ENCODE results near the gene TTC29. TPM values are rescaled to one million over a fixed set of nuclear protein-coding genes. Genes with fewer than 3 reads are reported as not detected.

Gene TTC29
- total RNA-seq, 1 donor from 2014 or later, result 0.16 TPM

GRCh38 chr4:146847345-146847744, 98.3 kb downstream of the TTC29 start:
- Mint-ChIP-seq H3K4me3 (ENCODE audit: unreplicated experiment) (no peak overlapping the region), H3K27ac (ENCODE audit: unreplicated experiment) (no peak overlapping the region), H3K9me3 (ENCODE audit: unreplicated experiment) (no peaks in the 10 kb centered on the region), H3K36me3 (ENCODE audit: unreplicated experiment) (no peaks in the 10 kb centered on the region), H3K27me3 (ENCODE audit: unreplicated experiment) (peaks cover 15% of the 10 kb centered on the region), H3K4me1 (ENCODE audit: unreplicated experiment) (no peaks in the 10 kb centered on the region)
- no peak for TF ChIP-seq CTCF (IDR thresholded peaks at IDR 0.05)
- no peak for DNase-seq (ENCODE audit: extremely low spot score, unreplicated experiment)

- Mint-ChIP-seq H3K27ac (ENCODE audit: unreplicated experiment) (no peak overlapping the region), H3K4me1 (ENCODE audit: unreplicated experiment) (no peaks in the 10 kb centered on the region), H3K4me3 (ENCODE audit: unreplicated experiment) (no peak overlapping the region), H3K9me3 (ENCODE audit: unreplicated experiment) (no peaks in the 10 kb centered on the region), H3K36me3 (ENCODE audit: unreplicated experiment) (no peaks in the 10 kb centered on the region), H3K27me3 (ENCODE audit: unreplicated experiment) (peaks cover 10% of the 10 kb centered on the region)
- DNase-seq (ENCODE audit: extremely low spot score, unreplicated experiment), result no peak
- no peak for TF ChIP-seq CTCF (IDR thresholded peaks at IDR 0.05)
Observed at GRCh38 chr4:146846882-146847281, 98.8 kb downstream of the TTC29 start.

GRCh38 chr4:146844761-146845160, 100.9 kb downstream of the TTC29 start:
- H3K27ac Mint-ChIP-seq (ENCODE audit: unreplicated experiment), result no peak overlapping the region
- H3K4me1 Mint-ChIP-seq (ENCODE audit: unreplicated experiment), result no peaks in the 10 kb centered on the region
- peaks cover 20% of the 10 kb centered on the region for H3K27me3 Mint-ChIP-seq (ENCODE audit: unreplicated experiment)

GRCh38 chr4:146842876-146843275, 102.8 kb downstream of the TTC29 start:
- TF ChIP-seq CTCF (IDR thresholded peaks at IDR 0.05), result no peak
- no peaks in the 10 kb centered on the region for H3K9me3 Mint-ChIP-seq (ENCODE audit: unreplicated experiment)
- no peak overlapping the region for H3K27ac Mint-ChIP-seq (ENCODE audit: unreplicated experiment)
- no peak for DNase-seq (ENCODE audit: extremely low spot score, unreplicated experiment)
- peaks cover 25% of the 10 kb centered on the region for H3K27me3 Mint-ChIP-seq (ENCODE audit: unreplicated experiment)
- H3K4me3 Mint-ChIP-seq (ENCODE audit: unreplicated experiment), result no peak overlapping the region
- H3K36me3 Mint-ChIP-seq (ENCODE audit: unreplicated experiment), result no peaks in the 10 kb centered on the region
- no peaks in the 10 kb centered on the region for H3K4me1 Mint-ChIP-seq (ENCODE audit: unreplicated experiment)

More at GRCh38 chr4:146844761-146845160, 100.9 kb downstream of the TTC29 start:
- no peak for TF ChIP-seq CTCF (IDR thresholded peaks at IDR 0.05)
- no peaks in the 10 kb centered on the region for H3K36me3 Mint-ChIP-seq (ENCODE audit: unreplicated experiment)
- H3K9me3 Mint-ChIP-seq (ENCODE audit: unreplicated experiment), result no peaks in the 10 kb centered on the region
- no peak for DNase-seq (ENCODE audit: extremely low spot score, unreplicated experiment)
- no peak overlapping the region for H3K4me3 Mint-ChIP-seq (ENCODE audit: unreplicated experiment)

DNA sequence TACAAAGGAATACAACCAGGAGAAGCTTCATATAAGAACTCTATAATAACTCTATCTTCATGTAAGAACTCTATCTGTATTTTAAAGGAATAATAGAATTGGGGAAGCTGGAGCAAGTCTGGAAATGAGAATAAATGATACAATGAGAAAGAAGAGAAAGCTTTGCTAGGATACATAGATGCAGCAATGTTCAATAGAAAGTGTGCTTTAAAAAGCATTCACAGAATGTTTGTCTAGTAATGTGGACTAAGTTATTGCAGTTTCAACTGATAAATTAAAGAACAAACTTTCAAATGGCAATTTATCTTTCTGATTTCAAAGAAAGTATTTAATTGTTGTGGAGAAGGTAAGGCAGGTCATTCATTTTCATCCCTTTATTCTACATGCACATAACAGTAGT, 104.9 kb downstream of the TTC29 start:
- H3K4me1 Mint-ChIP-seq (ENCODE audit: unreplicated experiment), result no peaks in the 10 kb centered on the region
- H3K9me3 Mint-ChIP-seq (ENCODE audit: unreplicated experiment), result no peaks in the 10 kb centered on the region
- DNase-seq (ENCODE audit: extremely low spot score, unreplicated experiment), result no peak
- TF ChIP-seq CTCF (IDR thresholded peaks at IDR 0.05), result no peak
- H3K4me3 Mint-ChIP-seq (ENCODE audit: unreplicated experiment), result no peak overlapping the region
- no peak overlapping the region for H3K27ac Mint-ChIP-seq (ENCODE audit: unreplicated experiment)
- peaks cover 30% of the 10 kb centered on the region for H3K27me3 Mint-ChIP-seq (ENCODE audit: unreplicated experiment)
- H3K36me3 Mint-ChIP-seq (ENCODE audit: unreplicated experiment), result no peaks in the 10 kb centered on the region
